ENCODE data around the gene PCDHA8.
"Not testable (repeated sequence)": the region's sequence is repeated elsewhere in the genome, so short reads cannot be mapped to it uniquely, and the experiment has no call there.

Gene PCDHA8

GRCh38 chr5:140840978-140841962 is at the start of gene PCDHA8:
TSS of gene PCDHA8 (plus strand) at chr5:140841187. CDS start at chr5:140841322, 135 bp downstream.
- TF ChIP-seq CTCF (IDR thresholded peaks at IDR 0.05; ENCODE audit: borderline replicate concordance, insufficient read depth, low read depth, low read length): no peak
- no peak within 1 kb of the TSS for H3K4me3 ChIP-seq (ENCODE audit: low read depth, low read length)

- no peak within 1 kb of the TSS for H3K4me3 ChIP-seq (ENCODE audit: low read depth, low read length)
- no peak for TF ChIP-seq CTCF (IDR thresholded peaks at IDR 0.05; ENCODE audit: borderline replicate concordance, insufficient read depth, low read depth, low read length)
These were observed 46.3 kb upstream of the PCDHA8 start, which contains the start of gene PCDHA2 for GRCh38 chr5:140794595-140795258. TSS of gene PCDHA2 (plus strand) at chr5:140794852.

GRCh38 chr5:140795259-140795641 is 45.7 kb upstream of the PCDHA8 start:
- no peak for TF ChIP-seq CTCF (IDR thresholded peaks at IDR 0.05; ENCODE audit: borderline replicate concordance, insufficient read depth, low read depth, low read length)
- H3K4me3 ChIP-seq (ENCODE audit: low read depth, low read length): no peak overlapping the region

GRCh38 chr5:140796072-140796717 is 44.8 kb upstream of the PCDHA8 start:
- not testable (repeated sequence) for H3K4me3 ChIP-seq (ENCODE audit: low read depth, low read length)

- no peak for TF ChIP-seq CTCF (IDR thresholded peaks at IDR 0.05; ENCODE audit: borderline replicate concordance, insufficient read depth, low read depth, low read length)
- H3K4me3 ChIP-seq (ENCODE audit: low read depth, low read length): no peak overlapping the region
These were observed 44.3 kb upstream of the PCDHA8 start for GRCh38 chr5:140796718-140797095.

GRCh38 chr5:140800816-140801493 is 40.0 kb upstream of the PCDHA8 start, which contains the start of gene PCDHA3:
TSS of gene PCDHA3 (plus strand) at chr5:140801057.
- TF ChIP-seq CTCF (IDR thresholded peaks at IDR 0.05; ENCODE audit: borderline replicate concordance, insufficient read depth, low read depth, low read length): no peak
- H3K4me3 ChIP-seq (ENCODE audit: low read depth, low read length): no peak within 1 kb of the TSS

- no peak overlapping the region for H3K4me3 ChIP-seq (ENCODE audit: low read depth, low read length)
These were observed 39.5 kb upstream of the PCDHA8 start for GRCh38 chr5:140801494-140801841.

GRCh38 chr5:140802381-140802780 is 38.6 kb upstream of the PCDHA8 start:
- H3K4me3 ChIP-seq (ENCODE audit: low read depth, low read length): not testable (repeated sequence)

More at GRCh38 chr5:140801494-140801841, 39.5 kb upstream of the PCDHA8 start:
- TF ChIP-seq CTCF (IDR thresholded peaks at IDR 0.05; ENCODE audit: borderline replicate concordance, insufficient read depth, low read depth, low read length): no peak
